Adrenal gland (tissue), 12 donors: Measurements from ENCODE around the gene CCDC187. TPM values are rescaled to one million over a fixed set of nuclear protein-coding genes. Genes with fewer than 3 reads are reported as not detected.

Experiments used
- DNase-seq, 7 donors: peaks; one replicate each; pipeline ENCODE4 v3.0.0-alpha.2; 2019 to 2020
- H3K27ac ChIP-seq, 5 donors: fragments of 200-600 bp; sonication (generic) in 4 of 5; 1 replicate in 3 of 5; 2 replicates in 2 of 5; pipeline versions ENCODE4 v1.5.1 to v1.8.0; 2016 to 2020; ENCODE audit warnings: mild to moderate bottlenecking in 1 of 5
- H3K27me3 ChIP-seq: fragments of 200-600 bp; 2 replicates; pipeline ENCODE4 v1.8.0; 2021
- H3K36me3 ChIP-seq, 2 donors: fragments of 200-600 bp; replicated peaks in 1 of 2; 1 replicate in 1 of 2; 2 replicates in 1 of 2; pipeline versions ENCODE4 v1.5.1 to v1.8.0; 2018 to 2022
- H3K4me1 ChIP-seq, 2 donors: fragments of 200-600 bp; replicated peaks in 1 of 2; 1 replicate in 1 of 2; 2 replicates in 1 of 2; pipeline versions ENCODE4 v1.5.1 to v1.8.0; 2018 to 2021
- H3K4me3 ChIP-seq, 4 donors: fragments of 200-600 bp; sonication (generic) in 3 of 4; one replicate each; pipeline ENCODE4 v1.5.1; 2016 to 2018
- H3K9me3 ChIP-seq, 3 donors: fragments of 200-600 bp; sonication (generic) in 1 of 3; replicated peaks in 1 of 3; 1 replicate in 2 of 3; 2 replicates in 1 of 3; pipeline versions ENCODE4 v1.5.1 to v1.8.0; 2016 to 2021
- CTCF ChIP-seq, 6 experiments: fragments of 450-650 bp in 4 of 6; fragments of 200-600 bp in 2 of 6; sonication (generic) in 1 of 6; IDR thresholded peaks; 1 replicate in 5 of 6; 2 replicates in 1 of 6; pipeline versions ENCODE4 v1.5.1 to v1.8.0; 2016 to 2021; ENCODE audit warnings: antibody characterized with exemption in 6 of 6, mild to moderate bottlenecking in 2 of 6, moderate library complexity in 1 of 6
- POLR2A ChIP-seq, 2 donors: fragments of 450-650 bp; IDR thresholded peaks; one replicate each; pipeline ENCODE4 v1.6.1; 2017; ENCODE audit warnings: antibody characterized with exemption in 2 of 2, mild to moderate bottlenecking in 2 of 2, moderate library complexity in 1 of 2
- WGBS, 4 donors: extraction: QIAGEN DNeasy Blood & Tissue Kit in 2 of 4; methylation state at CpG; one replicate each; pipeline versions ENCODE4 v1.1.5 to v1.1.7; 2013 to 2017; 5-methylcytosine and 5-hydroxymethylcytosine counted together
- intact Hi-C, 2 donors: fragments of 100-400 bp; cut with DNase I; formaldehyde crosslinking; loops; one replicate each; pipeline versions ENCODE4 v1.14.1 to v1.15.0; 2022 to 2023
- polyA plus RNA-seq, 3 donors: library from polyadenylated mRNA; stranded (reverse); fragments of 200-250 nt in 2 of 3; fragments of 350-450 nt in 1 of 3; fragmentation: Illumina TruSeq in 1 of 3; extraction: RNeasy Lipid Tissue Mini Kit (QIAGEN cat#74804) in 1 of 3; gene quantifications; one replicate each; pipeline ENCODE4 v1.2.3, GENCODE V29; 2013 to 2014
- total RNA-seq, 9 donors: library from RNA; depleted of rRNA in 4 of 9; stranded (reverse); fragments of >200 nt in 4 of 9; fragments of 120-200 nt in 1 of 9; fragmentation: NEBNext Ultra II Directional in 1 of 9; extraction: Animal tissue kit (Norgen Biotek cat#: 25700) in 1 of 9; gene quantifications; one replicate each; pipeline versions ENCODE4 v1.1.0 to v1.2.4, GENCODE V29; 2013 to 2023
- donor health status: healthy with polysubstance abuse.
- donor health status: Bipolar disorder and iron deficiency.
- donor health status: DM: yes; HTN: yes; CAD: no.
- donor health status: DM: no; HTN: no; CAD: no.
- donor health status: DM: no; HTN: no; CAD: no.
- donor health status: DM: yes; HTN: yes; CAD: no.

The CCDC187 gene
- total and polyA plus RNA-seq, 12 donors: under 0.01 to 0.44 (median 0.08) TPM; not detected in 1

- H3K4me3 ChIP-seq: no peak overlapping the region
- TF ChIP-seq POLR2A (IDR thresholded peaks at IDR 0.05) (no peak), CTCF (IDR thresholded peaks at IDR 0.05) (no peak)
- H3K27ac ChIP-seq: peak overlapping the region in 3 of 5 donors; percentile 0 to 38 (median 16)
- peaks cover 23 to 37% of the 10 kb centered on the region in 2 donors for H3K4me1 ChIP-seq
- H3K27me3 ChIP-seq: no peaks in the 10 kb centered on the region
- H3K36me3 ChIP-seq: no peaks in the 10 kb centered on the region
- intact Hi-C loops: no loop called here
- DNase-seq: peak; percentile 45 to 76 (median 65)
- no peaks in the 10 kb centered on the region for H3K9me3 ChIP-seq
- 69 to 77% (median 70%) methylated on average over 19 to 50 of the region's 50 CpGs for WGBS, 4 donors
Measured at GRCh38 chr9:136251264-136252115, 52.4 kb downstream of the CCDC187 start.

GRCh38 chr9:136250676-136251075 lies 53.2 kb downstream of the CCDC187 start:
- Histone ChIP-seq H3K9me3 (no peaks in the 10 kb centered on the region), H3K36me3 (no peaks in the 10 kb centered on the region), H3K27me3 (no peaks in the 10 kb centered on the region), H3K4me3 (no peak overlapping the region), H3K4me1 (peaks cover 22 to 29% of the 10 kb centered on the region in 2 donors), H3K27ac (peak overlapping the region in 1 of 5 donors; percentile 38)
- intact Hi-C loops: no loop called here
- WGBS, 4 donors: 71 to 81% (median 73%) methylated on average over 7 to 10 of the region's 10 CpGs
- TF ChIP-seq CTCF (IDR thresholded peaks at IDR 0.05) (no peak), POLR2A (IDR thresholded peaks at IDR 0.05) (no peak)
- DNase-seq: no peak

GRCh38 chr9:136249877-136250559 lies 53.9 kb downstream of the CCDC187 start:
- Histone ChIP-seq H3K27ac (peak overlapping the region in 2 of 5 donors; percentile 3 to 56), H3K36me3 (no peaks in the 10 kb centered on the region), H3K27me3 (no peaks in the 10 kb centered on the region), H3K9me3 (no peaks in the 10 kb centered on the region), H3K4me1 (peaks cover 17 to 23% of the 10 kb centered on the region in 2 donors), H3K4me3 (no peak overlapping the region)
- 35 to 53% (median 49%) methylated on average over 28 to 30 of the region's 30 CpGs for WGBS, 4 donors
- DNase-seq: peak in 4 of 7 donors; percentile 47 to 65 (median 56)
- intact Hi-C loops: no loop called here
- TF ChIP-seq CTCF (IDR thresholded peaks at IDR 0.05): peak in 1 of 6 experiments; percentile 12
- no peak for TF ChIP-seq POLR2A (IDR thresholded peaks at IDR 0.05)
